DOHH2 (cell line): ENCODE results near the gene KCNH1.

Experiments
- CTCF ChIP-seq: fragments of 200-600 bp; sonication (generic); IDR thresholded peaks from one replicate; pipeline ENCODE4 v1.5.1; 2014; ENCODE audit warnings: antibody characterized with exemption, mild to moderate bottlenecking, low read depth, low read length; ENCODE audit not compliant: poor library complexity, severe bottlenecking
- EZH2phosphoT487 ChIP-seq: fragments of 200-600 bp; sonication (generic); IDR thresholded peaks from 2 replicates; pipeline ENCODE4 v1.6.1; 2017; ENCODE audit warnings: borderline replicate concordance, mild to moderate bottlenecking, antibody characterized with exemption, low read length, moderate library complexity, mixed read lengths

- TF ChIP-seq CTCF (no peak), EZH2phosphoT487 (no peak)
Measured at GRCh38 chr1:210687582-210688279, 446.2 kb downstream of the KCNH1 start.
